ENCODE measurements around the gene CACNA1H.
"Not testable (repeated sequence)": the region's sequence is repeated elsewhere in the genome, so short reads cannot be mapped to it uniquely, and the experiment has no call there.

Gene CACNA1H

DNA sequence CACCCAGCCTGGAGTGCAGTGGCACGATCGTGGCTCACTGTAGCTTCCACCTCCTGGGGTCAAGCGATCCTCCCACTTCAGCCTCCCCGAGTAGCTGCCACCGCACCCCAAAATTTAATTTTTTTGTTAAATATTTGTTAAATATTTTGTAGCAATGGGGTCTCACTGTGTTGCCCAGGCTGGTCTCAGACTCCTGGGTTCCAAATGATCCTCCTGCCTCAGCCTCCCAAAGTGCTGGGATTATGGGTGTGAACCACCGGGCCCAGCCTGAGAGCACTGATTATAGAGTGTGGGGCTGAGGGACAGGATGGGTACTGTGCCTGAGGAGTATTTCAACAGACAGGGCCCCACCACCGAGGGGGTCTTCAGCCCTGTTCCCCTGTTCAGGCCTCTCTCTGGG is 36.5 kb downstream of the CACNA1H start:
- H2AFZ ChIP-seq (ENCODE audit: low read depth), result no peak overlapping the region
- H3K27ac ChIP-seq, result no peak overlapping the region
- H3K4me2 ChIP-seq, result no peak overlapping the region
- no peak overlapping the region for H3K9ac ChIP-seq
- H3K79me2 ChIP-seq (ENCODE audit: insufficient read depth, low read depth), result no peaks in the 10 kb centered on the region
- H3K36me3 ChIP-seq (ENCODE audit: insufficient read depth), result no peaks in the 10 kb centered on the region
- no peaks in the 10 kb centered on the region for H4K20me1 ChIP-seq (ENCODE audit: insufficient read depth)
- no peaks in the 10 kb centered on the region for H3K4me1 ChIP-seq (ENCODE audit: low read depth, poor library complexity, severe bottlenecking)
- H3K4me3 ChIP-seq (IDR thresholded peaks at IDR 0.05; ENCODE audit: insufficient read depth, low read depth, low read length), result no peak overlapping the region
- no peak for TF ChIP-seq CTCF (conservative IDR thresholded peaks at IDR 0.05; ENCODE audit: low read depth, low read length)
- H3K27me3 ChIP-seq (ENCODE audit: insufficient read depth, low read depth), result peaks cover 72% of the 10 kb centered on the region

DNA sequence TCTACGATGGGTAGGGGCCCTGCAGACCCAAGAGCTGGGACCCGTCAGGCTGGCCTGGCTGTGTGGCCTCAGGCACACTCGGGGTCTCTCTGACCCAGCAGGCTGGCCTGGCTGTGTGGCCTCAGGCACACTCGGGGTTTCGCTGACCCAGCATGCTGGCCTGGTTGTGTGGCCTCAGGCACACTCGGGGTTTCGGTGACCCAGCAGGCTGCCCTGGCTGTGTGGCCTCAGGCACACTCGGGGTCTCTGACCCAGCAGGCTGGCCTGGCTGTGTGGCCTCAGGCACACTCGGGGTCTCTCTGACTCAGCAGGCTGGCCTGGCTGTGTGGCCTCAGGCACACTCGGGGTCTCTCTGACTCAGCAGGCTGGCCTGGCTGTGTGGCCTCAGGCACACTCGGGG is 37.9 kb downstream of the CACNA1H start:
- H3K27ac ChIP-seq; H3K4me2 ChIP-seq; H3K79me2 ChIP-seq (ENCODE audit: insufficient read depth, low read depth); H3K4me3 ChIP-seq (IDR thresholded peaks at IDR 0.05; ENCODE audit: insufficient read depth, low read depth, low read length); H4K20me1 ChIP-seq (ENCODE audit: insufficient read depth); H2AFZ ChIP-seq (ENCODE audit: low read depth); H3K4me1 ChIP-seq (ENCODE audit: low read depth, poor library complexity, severe bottlenecking); H3K9ac ChIP-seq; H3K36me3 ChIP-seq (ENCODE audit: insufficient read depth): not testable (repeated sequence)
- H3K27me3 ChIP-seq (ENCODE audit: insufficient read depth, low read depth), result peaks cover 74% of the 10 kb centered on the region

DNA sequence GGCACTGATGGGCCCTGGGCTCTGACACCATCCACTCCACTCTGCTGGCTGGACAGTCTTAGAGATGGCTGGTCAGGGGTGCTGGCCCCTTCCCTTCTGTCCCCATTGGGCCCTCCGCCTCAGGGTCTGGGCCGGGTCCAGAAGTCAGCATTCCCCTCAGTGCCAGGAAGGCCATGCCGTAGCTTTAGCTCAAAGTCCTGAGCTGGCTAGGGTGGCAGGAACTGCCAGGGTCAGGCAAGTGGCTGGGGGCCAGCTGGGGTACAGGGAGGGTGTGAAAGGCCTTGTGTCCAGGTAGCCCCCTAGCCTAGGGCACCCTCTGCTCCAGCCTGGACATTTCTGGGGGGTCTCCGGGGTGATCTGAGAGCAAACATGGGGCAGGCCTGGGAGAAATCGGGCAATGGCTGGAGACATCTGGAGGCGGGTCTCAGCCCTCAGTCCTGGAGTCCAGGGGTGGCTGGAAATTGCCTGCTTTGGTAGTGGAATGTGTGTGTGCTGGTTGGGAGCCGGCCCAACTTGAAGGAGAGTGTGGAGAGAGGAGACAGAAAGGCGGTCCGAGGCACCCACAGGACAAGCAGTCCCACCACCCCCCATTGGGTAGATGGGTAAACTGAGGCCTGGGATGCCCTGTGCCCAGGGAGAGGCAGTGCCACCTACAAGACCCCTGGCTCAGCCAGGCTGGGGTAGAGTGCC is 39.6 kb downstream of the CACNA1H start:
- no peak for TF ChIP-seq CTCF (conservative IDR thresholded peaks at IDR 0.05; ENCODE audit: low read depth, low read length)
- Histone ChIP-seq H3K27ac (no peak overlapping the region), H3K4me2 (no peak overlapping the region), H3K27me3 (ENCODE audit: insufficient read depth, low read depth) (peaks cover 86% of the 10 kb centered on the region), H3K9ac (no peak overlapping the region), H4K20me1 (ENCODE audit: insufficient read depth) (no peaks in the 10 kb centered on the region), H3K4me3 (IDR thresholded peaks at IDR 0.05; ENCODE audit: insufficient read depth, low read depth, low read length) (no peak overlapping the region), H3K36me3 (ENCODE audit: insufficient read depth) (no peaks in the 10 kb centered on the region), H3K4me1 (ENCODE audit: low read depth, poor library complexity, severe bottlenecking) (no peaks in the 10 kb centered on the region), H2AFZ (ENCODE audit: low read depth) (no peak overlapping the region), H3K79me2 (ENCODE audit: insufficient read depth, low read depth) (no peaks in the 10 kb centered on the region)

DNA sequence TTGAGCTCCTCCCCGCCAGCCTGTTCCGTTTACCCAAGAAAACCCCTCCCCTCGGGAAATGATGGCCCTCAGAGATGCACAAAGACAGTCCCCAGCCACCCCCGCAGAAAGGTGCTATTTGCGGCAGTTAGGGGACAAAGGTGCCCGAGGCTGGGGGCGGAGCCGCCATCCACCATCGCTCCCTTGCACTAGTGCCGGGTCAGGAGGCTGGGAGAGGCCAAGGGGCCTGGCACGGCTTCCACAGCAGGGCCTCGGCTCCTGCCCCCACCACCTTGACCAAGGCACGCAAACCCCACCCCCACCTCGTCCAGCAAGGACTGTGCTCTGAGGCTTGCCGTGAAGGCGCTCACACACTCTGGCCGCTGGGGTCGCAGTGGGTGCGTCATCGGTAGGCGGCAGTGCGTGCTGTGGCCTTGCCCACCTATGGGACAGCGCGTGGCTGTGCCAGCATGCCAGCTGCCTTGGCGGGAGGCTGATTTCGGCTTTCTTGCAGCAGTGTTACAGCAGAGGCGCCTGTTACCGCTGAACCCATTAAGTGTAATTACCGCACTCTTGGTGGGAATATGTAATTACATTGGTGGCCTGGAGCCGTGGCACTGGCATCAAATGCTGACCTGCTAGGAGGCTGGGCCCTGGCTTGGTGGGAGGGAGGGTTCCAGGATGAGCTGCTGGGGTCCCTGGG is 40.4 kb downstream of the CACNA1H start:
- Histone ChIP-seq H3K4me2 (no peak overlapping the region), H2AFZ (ENCODE audit: low read depth) (no peak overlapping the region), H3K79me2 (ENCODE audit: insufficient read depth, low read depth) (no peaks in the 10 kb centered on the region), H3K27me3 (ENCODE audit: insufficient read depth, low read depth) (peaks cover 85% of the 10 kb centered on the region), H3K4me3 (IDR thresholded peaks at IDR 0.05; ENCODE audit: insufficient read depth, low read depth, low read length) (no peak overlapping the region), H4K20me1 (ENCODE audit: insufficient read depth) (no peaks in the 10 kb centered on the region), H3K9ac (no peak overlapping the region), H3K4me1 (ENCODE audit: low read depth, poor library complexity, severe bottlenecking) (no peaks in the 10 kb centered on the region), H3K36me3 (ENCODE audit: insufficient read depth) (no peaks in the 10 kb centered on the region), H3K27ac (no peak overlapping the region)
- TF ChIP-seq CTCF (conservative IDR thresholded peaks at IDR 0.05; ENCODE audit: low read depth, low read length), result no peak
